HEK293 (cell line): ENCODE measurements around the gene TWF2.

Source experiments
- CTCF ChIA-PET: fragments of 350-600 bp; formaldehyde crosslinking; extraction: SDS; loops from one replicate; lab custom pipeline; 2021; ENCODE audit warnings: antibody characterized with exemption; lab: Yijun Ruan, JAX
- POLR2A ChIA-PET: fragments of 300-600 bp; formaldehyde crosslinking; extraction: SDS; loops from one replicate; lab custom pipeline; 2020; ENCODE audit warnings: antibody characterized with exemption, inconsistent platforms; lab: Yijun Ruan, JAX
- H3K27ac ChIP-seq: fragments of 200-500 bp; sonication (Bioruptor generic); 2 replicates; pipeline ENCODE4 v1.5.1; 2014; ENCODE audit warnings: low read depth, low read length, control low read depth, inconsistent platforms; ENCODE audit errors: extremely low read depth
- H3K36me3 ChIP-seq, 2 experiments: fragments of 200-500 bp in 1 of 2; sonication (Bioruptor generic) in 1 of 2; 1 replicate in 1 of 2; 2 replicates in 1 of 2; pipeline ENCODE4 v1.5.1; 2014 to 2017; ENCODE audit warnings: inconsistent platforms in 2 of 2, low read length in 2 of 2; ENCODE audit not compliant: control insufficient read depth in 2 of 2, insufficient read depth in 1 of 2
- H3K4me1 ChIP-seq: fragments of 200-500 bp; sonication (Bioruptor generic); 2 replicates; pipeline ENCODE4 v1.5.1; 2014; ENCODE audit warnings: mild to moderate bottlenecking, low read length, inconsistent platforms; ENCODE audit not compliant: control insufficient read depth, insufficient read depth
- H3K4me3 ChIP-seq: 2 replicates; pipeline ENCODE4 v1.5.1; 2011; ENCODE audit warnings: low read depth, mild to moderate bottlenecking, control low read depth, low read length, moderate library complexity
- H3K9me3 ChIP-seq: fragments of 200-500 bp; sonication (Bioruptor generic); 2 replicates; pipeline ENCODE4 v1.5.1; 2014; ENCODE audit warnings: low read depth, low read length, inconsistent platforms; ENCODE audit not compliant: control insufficient read depth, insufficient read depth
- ATF2 ChIP-seq: fragments of 450-650 bp; formaldehyde crosslinking; IDR thresholded peaks from 2 replicates; pipeline ENCODE4 v1.5.1; 2016; ENCODE audit warnings: missing biosample characterization, missing genetic modification characterization, low read depth
- CTCF ChIP-seq: fragments of 450-650 bp; formaldehyde crosslinking; IDR thresholded peaks from 2 replicates; pipeline ENCODE4 v1.5.1; 2016; ENCODE audit warnings: missing biosample characterization, missing genetic modification characterization
- EGR2 ChIP-seq: fragments of 450-650 bp; formaldehyde crosslinking; IDR thresholded peaks from 2 replicates; pipeline ENCODE4 v1.5.1; 2016; ENCODE audit warnings: low read depth, missing biosample characterization, missing genetic modification characterization
- MYNN ChIP-seq: fragments of 450-650 bp; formaldehyde crosslinking; IDR thresholded peaks from 2 replicates; pipeline ENCODE4 v1.5.1; 2016; ENCODE audit warnings: missing biosample characterization, missing genetic modification characterization, borderline replicate concordance
- REST ChIP-seq: fragments of 450-650 bp; formaldehyde crosslinking; IDR thresholded peaks from 2 replicates; pipeline ENCODE4 v1.5.1; 2016; ENCODE audit warnings: missing biosample characterization, missing genetic modification characterization
- SP2 ChIP-seq: fragments of 450-650 bp; formaldehyde crosslinking; IDR thresholded peaks from 2 replicates; pipeline ENCODE4 v1.5.1; 2016; ENCODE audit warnings: missing biosample characterization, missing genetic modification characterization
- ZBTB10 ChIP-seq: fragments of 450-650 bp; formaldehyde crosslinking; IDR thresholded peaks from 2 replicates; pipeline ENCODE4 v1.5.1; 2016; ENCODE audit warnings: missing biosample characterization, missing genetic modification characterization
- ZBTB48 ChIP-seq: fragments of 450-650 bp; formaldehyde crosslinking; IDR thresholded peaks from 2 replicates; pipeline ENCODE4 v1.5.1; 2016; ENCODE audit warnings: missing biosample characterization, missing genetic modification characterization
- ZBTB8A ChIP-seq: fragments of 450-650 bp; formaldehyde crosslinking; IDR thresholded peaks from 2 replicates; pipeline ENCODE4 v1.5.1; 2016; ENCODE audit warnings: missing biosample characterization, missing genetic modification characterization
- ZEB2 ChIP-seq: fragments of 450-650 bp; formaldehyde crosslinking; IDR thresholded peaks from 2 replicates; pipeline ENCODE4 v1.5.1; 2016; ENCODE audit warnings: missing biosample characterization, missing genetic modification characterization
- ZFHX2 ChIP-seq: fragments of 450-650 bp; formaldehyde crosslinking; conservative IDR thresholded peaks from 2 replicates; pipeline ENCODE4 v1.5.1; 2016; ENCODE audit warnings: missing biosample characterization, missing genetic modification characterization
- ZIC2 ChIP-seq: fragments of 450-650 bp; formaldehyde crosslinking; IDR thresholded peaks from 2 replicates; pipeline ENCODE4 v1.5.1; 2016; ENCODE audit warnings: missing biosample characterization, missing genetic modification characterization
- ZNF184 ChIP-seq: fragments of 450-650 bp; IDR thresholded peaks from 2 replicates; pipeline ENCODE4 v1.5.1; 2018; ENCODE audit warnings: missing biosample characterization, mild to moderate bottlenecking, missing genetic modification characterization
- ZNF549 ChIP-seq: fragments of 450-650 bp; IDR thresholded peaks from 2 replicates; pipeline ENCODE4 v1.5.1; 2018; ENCODE audit warnings: missing biosample characterization, missing genetic modification characterization, mild to moderate bottlenecking, inconsistent platforms, moderate library complexity
- ZNF580 ChIP-seq: fragments of 450-650 bp; formaldehyde crosslinking; IDR thresholded peaks from 2 replicates; pipeline ENCODE4 v1.5.1; 2016; ENCODE audit warnings: missing biosample characterization, missing genetic modification characterization
- ZNF626 ChIP-seq: fragments of 450-650 bp; sonication (Bioruptor Pico); formaldehyde crosslinking; IDR thresholded peaks from 2 replicates; pipeline ENCODE4 v1.5.1; 2018; ENCODE audit warnings: missing biosample characterization, missing genetic modification characterization, inconsistent platforms
- ZNF701 ChIP-seq: fragments of 450-650 bp; formaldehyde crosslinking; IDR thresholded peaks from 2 replicates; pipeline ENCODE4 v1.5.1; 2016; ENCODE audit warnings: missing biosample characterization, missing genetic modification characterization
- ZNF768 ChIP-seq: fragments of 450-650 bp; formaldehyde crosslinking; IDR thresholded peaks from 2 replicates; pipeline ENCODE4 v1.5.1; 2018; ENCODE audit warnings: missing biosample characterization, mild to moderate bottlenecking, missing genetic modification characterization

The TWF2 gene

GRCh38 chr3:52228266-52228665, 10.7 kb downstream of the TWF2 start:
- Histone ChIP-seq H3K9me3 (no peaks in the 10 kb centered on the region), H3K36me3 (peaks cover 0 to 33% of the 10 kb centered on the region in 2 experiments; a peak in 1 of 3 replicates), H3K4me1 (no peaks in the 10 kb centered on the region), H3K4me3 (no peak overlapping the region), H3K27ac (no peak overlapping the region)
- CTCF ChIA-PET, result interaction anchor here (1.4 kb wide), 1 partner anchor 8 kb away, joined by 4 read pairs; no protein-coding TSS in a partner anchor
- POLR2A ChIA-PET, result no interaction called here
- TF ChIP-seq EGR2 (peak; percentile 64), CTCF (tag by site-specific recombination) (no peak), ZNF768 (tag by site-specific recombination) (no peak), ZBTB48 (tag by site-specific recombination) (no peak), ZNF626 (tag by site-specific recombination) (no peak), ZFHX2 (tag by site-specific recombination) (peak; percentile 83)

- no peaks in the 10 kb centered on the region for H3K4me1 ChIP-seq
- peaks cover 0 to 33% of the 10 kb centered on the region in 2 experiments; a peak in 1 of 3 replicates for H3K36me3 ChIP-seq
- no peaks in the 10 kb centered on the region for H3K9me3 ChIP-seq
- H3K27ac ChIP-seq, result no peak overlapping the region
- H3K4me3 ChIP-seq, result no peak overlapping the region
- ChIA-PET POLR2A (interaction anchor here (0.6 kb wide), 1 partner anchor 14 kb away, joined by 3 read pairs; no protein-coding TSS in a partner anchor), CTCF (no interaction called here)
- TF ChIP-seq ATF2 (no peak), ZNF184 (no peak), ZNF549 (no peak), CTCF (tag by site-specific recombination) (no peak), ZFHX2 (tag by site-specific recombination) (no peak), ZBTB8A (tag by site-specific recombination) (no peak), REST (no peak), ZIC2 (tag by site-specific recombination) (no peak), ZEB2 (tag by site-specific recombination) (no peak), ZNF701 (tag by site-specific recombination) (no peak), ZNF580 (no peak), SP2 (tag by site-specific recombination) (no peak), MYNN (tag by site-specific recombination) (no peak), ZBTB10 (tag by site-specific recombination) (no peak)
These were observed 11.2 kb downstream of the TWF2 start for GRCh38 chr3:52227766-52228165.
